G401 (cell line): ENCODE data around the gene MEIOSIN. TPM values are rescaled to one million over a fixed set of nuclear protein-coding genes. Genes with fewer than 3 reads are reported as not detected.
"Not testable (repeated sequence)": the region's sequence is repeated elsewhere in the genome, so short reads cannot be mapped to it uniquely, and the experiment has no call there.

Experiments used
- DNase-seq: peaks from one replicate; pipeline ENCODE4 v3.0.0-alpha.2; 2015; ENCODE audit warnings: low spot score
- in situ Hi-C: cut with HindIII; loops from 2 replicates; pipeline ENCODE4 v1.10.0; 2016; ENCODE audit warnings: low sequenced_read_pairs, mixed read lengths
- total RNA-seq: library from RNA; depleted of rRNA; stranded (reverse); fragments of >200 nt; shearing (Covaris generic); gene quantifications from 2 replicates; pipeline ENCODE4 v1.2.3, GENCODE V29; 2014; rRNA removed

Gene MEIOSIN
- total RNA-seq, 1 experiment from 2014 or later: not detected

GRCh38 chr19:45791744-45792469 is 58.7 kb downstream of the MEIOSIN start:
- in situ Hi-C loops: no loop called here
- no peak for DNase-seq

- in situ Hi-C loops: no loop called here
These were observed 59.4 kb downstream of the MEIOSIN start, which contains the start of gene DMWD for GRCh38 chr19:45792470-45793177. DMWD (minus strand) TSS chr19:45792845; CDS start chr19:45792756, 89 bp downstream.

GRCh38 chr19:45793178-45793564 is 59.9 kb downstream of the MEIOSIN start:
- in situ Hi-C loops: no loop called here
- DNase-seq: no peak

More at GRCh38 chr19:45792470-45793177, 59.4 kb downstream of the MEIOSIN start, which contains the start of gene DMWD:
- DNase-seq: peak; percentile 99

- in situ Hi-C loops: no loop called here
- DNase-seq: no peak
These were observed 60.6 kb downstream of the MEIOSIN start for GRCh38 chr19:45793876-45794275.

DNA sequence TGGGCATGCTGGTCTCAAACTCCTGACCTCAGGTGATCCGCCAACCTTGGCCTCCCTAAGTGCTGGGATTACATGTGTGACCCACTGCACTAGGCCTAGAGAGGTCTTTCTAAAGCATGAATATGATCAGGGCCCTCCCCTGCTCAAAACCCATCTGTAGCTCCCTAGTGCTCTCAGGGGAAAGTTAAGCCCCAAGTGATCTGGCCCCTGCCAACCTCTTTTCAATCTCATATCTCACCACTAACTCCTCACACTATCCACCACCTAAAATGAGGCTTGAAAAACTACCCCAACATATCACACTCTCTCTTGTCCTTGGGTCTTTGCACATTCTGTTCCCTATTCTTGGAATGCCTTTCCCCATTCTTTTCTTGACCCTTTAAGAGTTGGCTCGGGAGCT is 61.4 kb downstream of the MEIOSIN start:
- DNase-seq: no peak
- in situ Hi-C loops: no loop called here

GRCh38 chr19:45798995-45799517 is 65.8 kb downstream of the MEIOSIN start:
- DNase-seq: peak; percentile 65
- in situ Hi-C loops: no loop called here

GRCh38 chr19:45799541-45799940 is 66.3 kb downstream of the MEIOSIN start:
- in situ Hi-C loops, DNase-seq: not testable (repeated sequence)

- DNase-seq: no peak
- in situ Hi-C loops: no loop called here
These were observed 66.9 kb downstream of the MEIOSIN start for GRCh38 chr19:45800070-45800553.

GRCh38 chr19:45801603-45802175 is 68.5 kb downstream of the MEIOSIN start:
- no peak for DNase-seq
- in situ Hi-C loops: no loop called here

GRCh38 chr19:45804140-45804958 is 71.1 kb downstream of the MEIOSIN start:
- in situ Hi-C loops: no loop called here
- DNase-seq: no peak

DNA sequence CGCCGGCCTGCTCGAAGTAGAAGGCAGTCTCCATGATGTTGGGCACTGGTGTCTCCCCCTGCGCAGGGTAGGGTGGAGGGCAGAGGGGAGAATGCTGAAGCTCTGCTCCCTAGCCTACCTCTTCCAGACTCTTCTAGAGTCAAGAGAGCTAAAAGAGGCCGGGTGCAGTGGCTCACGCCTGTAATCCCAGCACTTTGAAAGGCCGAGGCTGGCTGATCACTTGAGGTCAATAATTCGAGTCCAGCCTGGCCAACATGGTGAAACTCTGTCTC is 71.7 kb downstream of the MEIOSIN start:
- in situ Hi-C loops: no loop called here
- DNase-seq: no peak

- in situ Hi-C loops: no loop called here
- no peak for DNase-seq
These were observed 72.5 kb downstream of the MEIOSIN start for GRCh38 chr19:45805719-45806118.

GRCh38 chr19:45809643-45810159 is 76.5 kb downstream of the MEIOSIN start:
- in situ Hi-C loops: no loop called here
- DNase-seq: peak; percentile 19

DNA sequence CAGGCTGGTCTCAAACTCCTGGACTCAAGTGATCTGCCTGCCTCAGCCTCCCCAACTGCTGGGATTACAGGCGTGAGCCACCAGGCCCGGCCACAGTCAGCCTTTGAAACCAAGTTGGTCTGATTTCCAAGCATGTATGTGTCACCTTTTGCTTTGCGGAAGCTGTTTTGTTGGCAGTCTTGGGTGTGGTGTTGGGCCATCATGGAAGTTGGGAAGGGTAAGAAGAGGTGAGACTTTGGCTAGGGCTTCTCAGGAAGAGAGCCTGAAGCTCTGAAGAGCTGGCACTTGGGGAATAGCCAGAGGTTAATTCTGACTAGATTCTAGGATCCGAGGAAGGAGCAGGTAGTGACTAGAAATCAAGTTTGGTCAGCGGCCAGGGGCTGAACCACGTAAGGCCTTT is 79.1 kb downstream of the MEIOSIN start:
- DNase-seq: no peak
- in situ Hi-C loops: no loop called here

Other genes with a start within 250 kb of the MEIOSIN start
- 17.0 and 22.0 TPM in 2 replicates for gene RTN2, start 236.4 kb upstream of the MEIOSIN start, total RNA-seq
- gene PPM1N, start 235.0 kb upstream of the MEIOSIN start, total RNA-seq: 3.3 and 4.2 TPM in 2 replicates
- gene VASP, start 226.0 kb upstream of the MEIOSIN start, total RNA-seq: 106 and 122 TPM in 2 replicates
- gene OPA3, start 148.6 kb upstream of the MEIOSIN start, total RNA-seq: 6.3 and 14.4 TPM in 2 replicates
- 0.14 TPM in 1 of 2 replicates, not detected in the other for gene GPR4, start 131.2 kb upstream of the MEIOSIN start, total RNA-seq
- gene EML2, start 94.0 kb upstream of the MEIOSIN start, total RNA-seq: 34.5 and 52.9 TPM in 2 replicates
- 4.2 and 8.0 TPM in 2 replicates for gene GIPR, start 65.2 kb upstream of the MEIOSIN start, total RNA-seq
- 394 and 514 TPM in 2 replicates for gene SNRPD2, start 41.5 kb upstream of the MEIOSIN start, total RNA-seq
- 28.5 and 32.9 TPM in 2 replicates for gene QPCTL, start 40.8 kb upstream of the MEIOSIN start, total RNA-seq
- gene FBXO46, start 2.5 kb upstream of the MEIOSIN start, total RNA-seq: 15.1 and 29.5 TPM in 2 replicates
- 22.1 and 27.9 TPM in 2 replicates for gene SIX5, start 35.8 kb downstream of the MEIOSIN start, total RNA-seq
- 22.4 and 37.5 TPM in 2 replicates for gene DMPK, start 49.1 kb downstream of the MEIOSIN start, total RNA-seq
- gene DMWD, start 59.4 kb downstream of the MEIOSIN start, total RNA-seq: 20.5 and 28.6 TPM in 2 replicates
- 0.12 TPM in 1 of 2 replicates, not detected in the other for gene RSPH6A, start 81.9 kb downstream of the MEIOSIN start, total RNA-seq
- 131 and 136 TPM in 2 replicates for gene SYMPK, start 129.7 kb downstream of the MEIOSIN start, total RNA-seq
- 4.5 and 5.5 TPM in 2 replicates for gene FOXA3, start 130.9 kb downstream of the MEIOSIN start, total RNA-seq
- 38.3 and 43.4 TPM in 2 replicates for gene IRF2BP1, start 152.7 kb downstream of the MEIOSIN start, total RNA-seq
- gene MYPOP, start 169.2 kb downstream of the MEIOSIN start, total RNA-seq: 0.12 and 1.9 TPM in 2 replicates
- 0.07 TPM in 1 of 2 replicates, not detected in the other for gene NANOS2, start 181.3 kb downstream of the MEIOSIN start, total RNA-seq
- gene NOVA2, start 240.4 kb downstream of the MEIOSIN start, total RNA-seq: not detected in 2 replicates